Pulmonary artery endothelial cell (primary cell): Measurements from ENCODE around the gene PPIC. TPM values are rescaled to one million over a fixed set of nuclear protein-coding genes. Genes with fewer than 3 reads are reported as not detected.
"Not testable (repeated sequence)": the region's sequence is repeated elsewhere in the genome, so short reads cannot be mapped to it uniquely, and the experiment has no call there.

Experiments
- DNase-seq: peaks from one replicate; pipeline ENCODE4 v3.0.0-alpha.2; 2011; ENCODE audit warnings: low read depth, low spot score
- total RNA-seq: library from RNA; depleted of rRNA; stranded (reverse); fragments of >200 nt; gene quantifications from 2 replicates; pipeline ENCODE4 v1.2.3, GENCODE V29; 2014

PPIC gene
- total RNA-seq, 1 donor from 2014 or later: 41.3 TPM

- DNase-seq: no peak
Measured at GRCh38 chr5:123012321-123012720, 24.2 kb downstream of the PPIC start.

DNA sequence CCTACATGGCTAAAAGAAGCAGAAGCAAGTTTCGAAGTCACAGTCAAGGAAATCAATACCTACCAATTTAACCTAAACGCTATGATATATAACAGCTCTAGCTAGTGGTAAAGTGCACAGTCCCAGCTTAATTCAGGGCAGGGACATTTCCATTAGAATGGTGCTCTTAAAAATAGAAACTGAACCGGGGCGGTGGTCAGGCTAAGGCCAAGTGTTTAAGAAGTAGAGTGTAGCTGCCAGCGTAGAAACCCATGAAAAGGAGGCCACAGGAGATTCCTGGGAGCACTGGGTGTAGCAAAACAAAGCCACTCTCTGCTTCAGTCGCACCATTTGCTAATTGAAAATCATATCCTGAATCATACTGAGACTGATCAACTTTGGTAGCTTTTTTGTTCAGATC lies 28.8 kb downstream of the PPIC start:
- DNase-seq: no peak

- DNase-seq: no peak
Measured at GRCh38 chr5:123007182-123007581, 29.3 kb downstream of the PPIC start.

DNA sequence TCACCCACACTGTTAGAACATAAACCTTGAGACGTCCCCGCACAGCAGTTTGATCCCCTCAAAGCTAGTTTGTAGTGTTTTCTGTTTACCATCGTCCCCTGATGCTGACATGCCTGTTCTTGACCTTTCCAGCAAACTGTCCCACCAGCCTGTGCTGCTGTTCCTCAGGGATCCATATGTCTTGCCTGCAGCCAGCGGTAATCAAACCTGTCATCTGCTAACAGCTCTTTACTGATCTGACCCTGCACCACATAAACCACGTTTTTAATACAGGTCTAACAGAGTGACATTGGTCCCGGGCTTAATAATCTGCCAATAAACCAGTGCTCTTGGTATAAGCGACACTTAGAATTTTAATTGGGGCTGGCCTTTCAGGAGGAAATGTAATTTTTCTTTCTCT lies 34.7 kb downstream of the PPIC start:
- no peak for DNase-seq

GRCh38 chr5:123000731-123001130 lies 35.8 kb downstream of the PPIC start:
- no peak for DNase-seq

DNA sequence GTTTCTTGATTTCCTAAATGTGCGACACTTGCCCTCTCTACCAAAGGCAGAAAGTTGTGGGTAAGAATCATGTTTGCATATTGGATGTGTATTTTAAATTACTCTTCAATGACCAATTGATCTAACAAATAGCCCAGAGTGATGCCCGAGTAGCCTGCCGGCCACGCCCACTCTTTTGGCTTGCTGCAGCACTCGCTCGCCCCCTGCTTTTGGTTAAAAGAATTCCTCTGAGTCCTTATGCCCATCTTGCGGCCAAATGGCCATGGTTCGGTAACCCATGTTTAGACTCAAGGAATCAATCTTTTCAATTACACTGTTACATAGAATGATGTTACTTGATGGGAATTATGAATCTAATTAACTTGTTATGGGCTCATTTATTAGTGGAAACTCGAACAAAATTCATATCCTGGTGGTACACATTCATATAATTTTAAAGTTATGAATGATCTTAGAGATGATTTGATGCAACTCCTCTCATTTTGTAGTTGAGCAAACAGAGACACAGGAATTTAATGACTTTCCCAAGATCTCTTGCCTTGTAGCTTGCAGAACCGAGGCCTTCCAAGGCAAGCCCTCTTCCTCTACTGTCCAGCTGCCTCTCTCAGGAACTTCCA lies 36.5 kb downstream of the PPIC start:
- DNase-seq: no peak

- no peak for DNase-seq
Measured at GRCh38 chr5:122997294-122997693, 39.2 kb downstream of the PPIC start.

- no peak for DNase-seq
Measured at GRCh38 chr5:122996091-122996490, 40.4 kb downstream of the PPIC start.

GRCh38 chr5:122985954-122986721 lies 50.4 kb downstream of the PPIC start:
- no peak for DNase-seq

GRCh38 chr5:122985006-122985700 lies 51.4 kb downstream of the PPIC start:
- no peak for DNase-seq

DNA sequence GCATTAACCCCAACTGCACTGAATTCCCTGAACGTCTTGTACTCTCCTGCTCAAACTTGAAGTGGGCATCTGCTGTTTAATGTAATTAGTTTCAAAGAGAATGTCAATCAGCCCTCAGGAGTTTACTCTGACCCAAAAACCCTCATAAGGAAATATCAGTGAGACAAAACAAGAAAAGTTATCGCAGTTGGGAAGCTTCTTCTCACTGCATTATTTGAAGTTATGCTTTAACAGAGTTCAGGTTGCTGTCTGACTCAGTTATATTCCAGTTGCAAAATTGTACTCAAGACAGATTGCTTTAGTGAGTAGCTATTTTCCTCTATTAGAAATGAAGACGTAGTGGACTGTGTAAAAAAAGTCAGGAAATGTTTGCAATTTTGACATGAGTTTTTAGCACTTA lies 52.1 kb downstream of the PPIC start:
- no peak for DNase-seq

DNA sequence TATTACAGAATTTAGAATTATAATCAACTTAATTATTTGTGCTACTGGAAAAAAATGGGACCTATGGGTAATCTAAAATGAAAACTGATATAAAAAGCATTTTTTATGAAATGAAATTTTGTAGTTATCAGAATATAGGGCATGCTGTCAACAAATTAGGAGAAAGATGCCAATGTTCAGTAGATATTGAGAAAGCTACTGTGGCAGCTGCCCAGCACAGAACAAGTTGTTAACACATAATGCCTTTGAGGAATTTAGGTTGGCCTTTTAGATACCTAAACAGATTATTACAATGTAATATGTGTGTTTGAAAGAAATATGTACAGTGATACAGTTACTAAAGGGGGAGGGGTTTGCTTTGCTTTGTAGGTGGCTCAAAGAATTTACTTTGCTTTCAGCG lies 54.1 kb downstream of the PPIC start:
- DNase-seq: no peak

- peak; percentile 41 for DNase-seq
Measured at GRCh38 chr5:122981846-122982245, 54.7 kb downstream of the PPIC start.

- DNase-seq: no peak
Measured at GRCh38 chr5:122978644-122979297, 57.8 kb downstream of the PPIC start.

- DNase-seq: no peak
Measured at GRCh38 chr5:122978068-122978467, 58.5 kb downstream of the PPIC start.

DNA sequence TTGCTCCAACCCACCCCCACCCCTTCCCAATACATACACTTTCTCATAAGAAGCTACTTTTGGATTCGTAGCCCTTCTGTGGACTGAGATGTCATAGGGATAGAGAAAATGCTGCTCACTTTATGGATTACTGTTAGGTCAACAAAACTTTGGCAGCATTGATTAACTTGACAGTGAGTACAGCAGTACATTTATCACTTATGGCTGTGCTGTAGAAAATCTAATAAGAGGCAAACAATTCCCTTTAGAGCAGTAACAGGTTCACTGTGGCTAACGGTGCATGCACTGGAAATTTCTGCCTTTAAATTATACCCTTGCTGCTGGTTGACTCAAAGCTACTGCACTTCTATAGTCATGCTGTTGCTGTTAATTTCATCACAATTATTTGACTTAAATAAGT lies 59.2 kb downstream of the PPIC start:
- DNase-seq: no peak

DNA sequence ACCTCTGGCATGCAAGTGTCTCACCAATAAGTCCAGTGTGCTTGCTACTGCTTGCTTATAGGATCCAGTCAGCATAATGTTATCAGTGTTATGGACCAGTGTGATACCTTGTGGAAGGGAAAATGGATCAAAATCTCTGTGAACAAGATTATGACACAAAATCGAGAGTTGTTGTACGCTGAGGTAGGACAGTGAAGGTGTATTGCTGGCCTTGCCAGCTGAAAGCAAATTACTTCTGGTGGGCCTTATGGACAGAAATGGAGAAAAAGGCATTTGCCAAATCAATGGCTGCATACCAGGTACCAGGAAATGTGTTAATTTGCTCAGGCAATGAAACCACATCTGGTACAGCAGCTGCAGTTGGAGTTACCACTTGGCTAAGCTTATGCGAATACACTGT lies 62.3 kb downstream of the PPIC start:
- not testable (repeated sequence) for DNase-seq

GRCh38 chr5:122973759-122974158 lies 62.8 kb downstream of the PPIC start:
- DNase-seq: not testable (repeated sequence)
